Suppressor macrophage treated with lipopolysaccharide for 4 hours (primary cell): ENCODE data around the gene AURKAIP1.
"Not testable (repeated sequence)": the region's sequence is repeated elsewhere in the genome, so short reads cannot be mapped to it uniquely, and the experiment has no call there.

Source experiments
- DNase-seq: peaks from one replicate; pipeline ENCODE4 v3.0.0-alpha.2; 2020

Gene AURKAIP1

GRCh38 chr1:1374929-1375662 lies at the start of gene AURKAIP1:
AURKAIP1 (minus strand) TSS chr1:1375207; CDS start chr1:1374756, 451 bp downstream.
- peak; percentile 100 for DNase-seq

DNA sequence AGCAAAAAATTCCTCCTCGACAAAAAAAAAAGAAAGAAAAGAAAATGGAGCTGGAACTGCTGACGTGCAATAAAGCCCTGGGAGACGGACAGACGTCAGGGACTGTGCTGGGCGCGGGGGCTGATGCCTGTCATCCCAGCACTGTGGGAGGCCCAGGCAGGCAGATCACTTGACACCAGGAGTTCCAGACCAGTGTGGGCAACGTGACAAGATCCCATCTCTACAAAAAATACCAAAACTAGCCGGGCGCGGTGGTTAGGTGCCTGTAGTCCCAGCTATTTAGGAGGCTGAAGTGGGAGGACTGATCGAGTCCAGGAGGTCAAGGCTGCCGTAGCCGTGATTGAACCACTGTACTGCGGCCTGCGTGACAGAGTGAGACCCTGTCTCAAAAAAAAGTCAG lies 49.7 kb upstream of the AURKAIP1 start:
- no peak for DNase-seq

GRCh38 chr1:1423245-1423597 lies 48.2 kb upstream of the AURKAIP1 start:
- DNase-seq, result no peak

- no peak for DNase-seq
These were observed 47.6 kb upstream of the AURKAIP1 start for GRCh38 chr1:1422465-1423244.

DNA sequence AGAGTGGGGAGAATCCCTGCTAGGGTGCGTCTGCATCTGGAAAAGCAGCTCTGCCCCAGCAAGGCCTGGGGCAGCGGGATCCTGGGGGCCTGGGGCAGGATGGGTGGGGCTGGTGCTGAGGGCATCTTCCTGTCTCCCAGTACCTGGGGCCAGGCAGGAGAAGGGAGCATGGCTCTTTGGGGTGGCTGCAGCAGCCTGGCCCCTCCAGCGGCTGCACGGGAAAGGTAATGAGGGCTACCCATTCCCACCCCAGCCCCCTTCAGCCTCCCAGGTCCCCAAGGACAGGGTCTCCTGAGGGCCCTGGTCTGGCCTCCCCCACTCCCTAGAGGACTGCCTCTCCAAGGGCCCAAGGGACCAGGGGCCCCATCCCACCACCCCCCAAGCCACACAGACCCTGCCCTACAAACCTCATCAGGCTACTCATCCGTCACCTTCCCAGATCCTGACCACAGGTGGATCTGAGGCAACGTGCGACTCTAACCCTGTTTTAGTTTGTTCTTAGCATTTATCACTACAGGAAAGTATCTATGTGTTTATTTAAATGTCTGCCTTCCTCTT lies 47.0 kb upstream of the AURKAIP1 start:
- DNase-seq, result no peak

- no peak for DNase-seq
These were observed 46.3 kb upstream of the AURKAIP1 start, which contains the start of gene ANKRD65 for GRCh38 chr1:1421147-1421906. ANKRD65 (minus strand) TSS chr1:1421276; CDS start chr1:1421005, 271 bp downstream.

GRCh38 chr1:1420654-1421141 lies 45.7 kb upstream of the AURKAIP1 start:
- no peak for DNase-seq

GRCh38 chr1:1419813-1420653 lies 45.0 kb upstream of the AURKAIP1 start:
- no peak for DNase-seq

GRCh38 chr1:1419363-1419812 lies 44.4 kb upstream of the AURKAIP1 start:
- DNase-seq, result no peak

GRCh38 chr1:1418464-1419362 lies 43.7 kb upstream of the AURKAIP1 start:
- DNase-seq, result no peak

GRCh38 chr1:1417825-1418463 lies 42.9 kb upstream of the AURKAIP1 start:
- not testable (repeated sequence) for DNase-seq

- not testable (repeated sequence) for DNase-seq
These were observed 42.4 kb upstream of the AURKAIP1 start for GRCh38 chr1:1417396-1417795.

DNA sequence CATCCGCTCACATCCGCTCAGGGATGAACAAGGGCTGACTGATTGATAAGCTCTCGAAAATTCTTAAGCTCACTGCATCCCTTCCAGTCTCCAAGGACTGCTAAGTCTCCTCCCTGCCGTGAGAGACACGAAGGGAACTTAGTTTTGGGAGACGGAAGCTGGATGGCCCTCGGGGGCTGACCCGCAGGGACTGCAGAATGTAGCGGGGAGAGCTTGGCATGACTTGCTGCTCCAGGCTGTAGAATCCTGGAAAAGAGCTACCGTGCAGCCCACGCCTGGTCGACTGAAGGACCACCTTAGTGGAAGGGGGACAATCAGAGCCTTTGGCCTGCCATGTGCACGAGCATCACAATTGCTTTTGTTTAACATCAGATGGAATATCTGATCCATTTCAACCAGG lies 40.7 kb upstream of the AURKAIP1 start:
- DNase-seq, result no peak

DNA sequence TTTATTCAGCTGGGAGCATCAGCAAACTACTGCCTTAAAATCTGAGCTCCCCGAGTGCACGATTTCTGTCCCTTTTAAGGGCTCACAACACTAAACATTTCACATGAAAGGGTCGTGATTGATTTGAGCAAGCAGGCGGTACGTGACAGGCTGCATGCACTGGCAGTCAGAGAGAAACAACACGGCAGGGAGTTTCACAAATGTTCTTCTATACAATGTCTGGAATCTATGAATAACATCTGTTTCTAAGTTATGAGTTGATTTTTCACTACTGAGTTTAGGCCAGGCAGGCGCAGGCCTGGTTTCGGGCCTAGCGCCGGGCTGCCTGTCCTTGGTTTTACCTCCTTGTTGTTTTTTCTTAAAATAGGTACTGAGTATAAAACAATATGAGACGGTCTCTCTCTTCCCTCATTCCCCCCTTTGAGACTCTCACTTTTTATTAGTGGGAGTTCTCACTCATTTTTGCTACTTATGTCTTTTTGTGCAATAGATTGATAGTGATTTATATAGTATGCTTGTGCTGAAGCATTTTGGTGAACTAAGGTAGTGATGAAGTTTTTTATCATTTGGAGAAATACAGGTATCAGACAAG lies 37.4 kb upstream of the AURKAIP1 start:
- not testable (repeated sequence) for DNase-seq

- DNase-seq, result no peak
These were observed 36.6 kb upstream of the AURKAIP1 start for GRCh38 chr1:1411626-1412025.

- DNase-seq, result not testable (repeated sequence)
These were observed 35.2 kb upstream of the AURKAIP1 start for GRCh38 chr1:1410238-1410637.

DNA sequence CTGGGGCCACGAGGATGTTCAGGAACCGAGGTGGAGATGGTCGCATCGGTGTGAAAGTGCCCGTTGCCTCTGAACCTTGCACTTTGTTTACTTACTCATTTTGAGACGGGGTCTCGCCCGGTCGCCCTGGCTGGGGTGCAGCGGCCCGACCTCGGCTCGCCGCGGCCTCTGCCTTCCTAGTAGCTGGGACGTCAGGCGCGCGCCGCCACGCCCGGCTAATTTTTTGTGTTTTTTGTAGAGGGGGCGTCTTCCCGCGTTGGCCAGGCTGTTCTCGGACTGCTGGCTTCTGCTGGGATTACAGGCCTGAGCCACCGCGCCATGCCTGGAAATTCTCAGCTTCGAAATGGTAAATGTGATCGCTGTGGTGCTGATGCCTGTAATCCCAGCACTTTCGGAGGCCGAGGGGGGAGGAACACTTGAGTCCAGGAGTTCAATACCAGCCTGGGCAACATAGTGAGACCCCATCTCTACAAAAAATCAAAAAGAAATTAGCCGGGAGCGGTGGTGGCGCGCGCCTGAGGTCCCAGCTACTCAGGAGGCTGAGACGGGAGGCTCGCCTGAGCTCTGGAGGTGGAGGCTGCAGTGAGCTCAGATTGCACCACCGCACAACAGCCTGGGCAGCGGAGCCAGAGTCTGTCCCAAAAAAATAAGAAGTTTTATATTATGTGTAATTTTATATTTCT lies 32.8 kb upstream of the AURKAIP1 start:
- DNase-seq, result no peak

GRCh38 chr1:1406821-1407635 lies 32.0 kb upstream of the AURKAIP1 start, which contains the start of gene MRPL20:
MRPL20 (minus strand) TSS chr1:1407293; CDS start chr1:1407217, 76 bp downstream.
- peak; percentile 97 for DNase-seq
